K562 (cell line): Measurements from ENCODE around the gene MLANA. TPM values are rescaled to one million over a fixed set of nuclear protein-coding genes. Genes with fewer than 3 reads are reported as not detected.
A peak's percentile ranks its signal among the peaks of the same experiment; 100 is the strongest.

Experiments used
- ATAC-seq: fragments of 200-7000 bp; cut with Tn5 transposase; 3 replicates; pipeline ENCODE4 v1.9.1; 2020; ENCODE audit warnings: moderate library complexity
- BruUV-seq: library from RNA; stranded (reverse); fragments of 400-500 nt; replicated peaks from 2 replicates; lab custom pipeline; 2021; lab: Mats Ljungman, UMichigan
- CTCF ChIA-PET: fragments of 300-600 bp; formaldehyde crosslinking; extraction: SDS; loops from one replicate; lab custom pipeline; 2021; ENCODE audit warnings: low intra/inter-chr PET ratio; lab: Yijun Ruan, JAX
- POLR2A ChIA-PET: fragments of 300-600, 350-650 bp; sonication (Branson Sonifier 250); formaldehyde crosslinking; extraction: SDS; loops from one replicate; lab custom pipeline; 2021; ENCODE audit warnings: antibody characterized with exemption, inconsistent platforms; lab: Yijun Ruan, JAX
- DNase-seq, 4 experiments: peaks; one replicate each; pipeline versions ENCODE4 v3.0.0 to v3.0.0-alpha.2; 2011 to 2018; ENCODE audit warnings: low spot score in 3 of 4, mixed read lengths in 3 of 4; ENCODE audit errors: extremely low read depth in 1 of 4
- FAIRE-seq: peaks from 2 replicates; lab custom pipeline; 2011; peaks lifted over from hg19 to GRCh38; lab: Jason Lieb, UNC
- H2AFZ ChIP-seq: 2 replicates; pipeline ENCODE4 v1.6.0; 2011; ENCODE audit warnings: low read depth, low read length, control low read depth, inconsistent platforms
- H3K27ac ChIP-seq: fragments of 200-600 bp; 3 replicates; pipeline ENCODE4 v1.8.0; 2011; ENCODE audit warnings: low read depth, mild to moderate bottlenecking, control low read depth, inconsistent platforms, low read length, moderate library complexity, mixed read lengths; ENCODE audit errors: extremely low read depth
- H3K27me3 ChIP-seq, 2 experiments: fragments of 300-600 bp in 1 of 2; 2 replicates in 1 of 2; 3 replicates in 1 of 2; pipeline versions ENCODE4 v1.6.0 to v1.8.0; 2011; ENCODE audit warnings: inconsistent platforms in 2 of 2, low read length in 2 of 2, mild to moderate bottlenecking in 1 of 2, mixed read lengths in 1 of 2, moderate library complexity in 1 of 2; ENCODE audit not compliant: control insufficient read depth in 2 of 2, insufficient read depth in 2 of 2
- H3K36me3 ChIP-seq: fragments of 300-600 bp; 3 replicates; pipeline ENCODE4 v1.8.0; 2011; ENCODE audit warnings: mild to moderate bottlenecking, low read length, inconsistent platforms; ENCODE audit not compliant: control insufficient read depth, insufficient read depth
- H3K4me1 ChIP-seq, 2 experiments: fragments of 200-600 bp in 1 of 2; replicated peaks in 1 of 2; 2 replicates in 1 of 2; 3 replicates in 1 of 2; pipeline versions ENCODE4 v1.5.1 to v1.8.0; 2011; ENCODE audit warnings: inconsistent platforms in 2 of 2, low read length in 2 of 2, mild to moderate bottlenecking in 1 of 2, mixed read lengths in 1 of 2, moderate library complexity in 1 of 2; ENCODE audit not compliant: control insufficient read depth in 2 of 2, insufficient read depth in 2 of 2
- H3K4me2 ChIP-seq: 2 replicates; pipeline ENCODE4 v1.6.1; 2011; ENCODE audit warnings: low read length, control low read depth, inconsistent platforms, mixed read lengths; ENCODE audit not compliant: insufficient read depth
- H3K4me3 ChIP-seq: fragments of 200-600 bp; sonication (generic), shearing (Covaris generic); 2 replicates; pipeline ENCODE4 v1.5.1; 2016; ENCODE audit warnings: control low read depth, inconsistent platforms
- H3K79me2 ChIP-seq: fragments of 200-600 bp; 3 replicates; pipeline ENCODE4 v1.8.0; 2011; ENCODE audit warnings: low read length, inconsistent platforms; ENCODE audit not compliant: control insufficient read depth, insufficient read depth
- H3K9ac ChIP-seq, 2 experiments: 2 replicates each; pipeline versions ENCODE4 v1.6.0 to v1.6.1; 2011; ENCODE audit warnings: low read depth in 2 of 2, low read length in 2 of 2, control low read depth in 1 of 2, inconsistent platforms in 1 of 2, mild to moderate bottlenecking in 1 of 2, mixed read lengths in 1 of 2; ENCODE audit not compliant: insufficient read depth in 1 of 2
- H3K9me1 ChIP-seq: one replicate; pipeline ENCODE4 v1.6.0; 2011; ENCODE audit warnings: inconsistent platforms, mild to moderate bottlenecking, low read length, moderate library complexity; ENCODE audit not compliant: control insufficient read depth, insufficient read depth
- H3K9me3 ChIP-seq: replicated peaks from 2 replicates; pipeline ENCODE4 v1.5.1; 2011; ENCODE audit warnings: low read depth, low read length, inconsistent platforms; ENCODE audit not compliant: control insufficient read depth, insufficient read depth
- H4K20me1 ChIP-seq: replicated peaks from 2 replicates; pipeline ENCODE4 v1.6.1; 2011; ENCODE audit warnings: low read length, inconsistent platforms, mixed read lengths; ENCODE audit not compliant: control insufficient read depth, insufficient read depth
- BCOR ChIP-seq: fragments of 450-650 bp; IDR thresholded peaks from 2 replicates; pipeline ENCODE4 v1.6.1; 2016
- BRD9 ChIP-seq: fragments of 450-650 bp; IDR thresholded peaks from 2 replicates; pipeline ENCODE4 v1.6.1; 2018; ENCODE audit warnings: low read depth; ENCODE audit not compliant: partially characterized antibody
- PRPF4 ChIP-seq: fragments of 200-400 bp; formaldehyde crosslinking; IDR thresholded peaks from one replicate; pipeline ENCODE4 v1.6.1; 2017; ENCODE audit warnings: low read length, low read depth, mild to moderate bottlenecking; ENCODE audit not compliant: insufficient read depth, poor library complexity, severe bottlenecking
- ZNF41 ChIP-seq: fragments of 250-450 bp; sonication (Bioruptor Pico); conservative IDR thresholded peaks from 2 replicates; pipeline ENCODE4 v1.4.0; 2020; ENCODE audit warnings: mild to moderate bottlenecking
- ZNF695 ChIP-seq: fragments of 450-650 bp; formaldehyde crosslinking; IDR thresholded peaks from 2 replicates; pipeline ENCODE4 v1.4.0; 2020; ENCODE audit warnings: mild to moderate bottlenecking, moderate library complexity
- WGBS: fragments of 100-300 bp; shearing (Covaris generic); methylation state at CpG from one replicate; pipeline ENCODE4 v1.1.6; 2016; ENCODE audit warnings: low coverage, mixed read lengths; ENCODE audit not compliant: insufficient coverage; ENCODE audit errors: missing lambda C conversion rate; 5-methylcytosine and 5-hydroxymethylcytosine counted together
- in situ Hi-C: fragments of 300-500 bp; cut with MboI; formaldehyde crosslinking; loops from 4 replicates; pipeline ENCODE4 v1.15.0; 2018; ENCODE audit warnings: inconsistent platforms, mixed read lengths
- intact Hi-C: fragments of 100-400 bp; cut with micrococcal nuclease; formaldehyde crosslinking; loops from 2 replicates; pipeline ENCODE4 v1.14.2; 2022
- polyA plus RNA-seq, 8 experiments: library from polyadenylated mRNA; depleted of rRNA in 4 of 8; stranded (reverse) in 5 of 8; unstranded in 3 of 8; fragments of >200 nt; fragmentation: Nextera tagmentation in 2 of 8; fragmentation: Illumina TruSeq in 1 of 8; extraction: Ambion mirVana in 2 of 8; extraction: Trizol in 1 of 8; gene quantifications; 2 replicates each; pipeline versions ENCODE4 v1.2.1 to v1.2.3, GENCODE V29; 2011 to 2014; ENCODE audit warnings: inconsistent platforms in 1 of 8, missing spikeins in 1 of 8
- total RNA-seq, 7 experiments: library from RNA; depleted of rRNA in 6 of 7; stranded (reverse); fragments of >200 nt in 6 of 7; fragmentation: Illumina TruSeq in 2 of 7; extraction: Trizol in 2 of 7; gene quantifications; 2 replicates each; pipeline versions ENCODE4 v1.2.1 to v1.2.3, GENCODE V29; 2011 to 2021; ENCODE audit warnings: low replicate concordance in 1 of 7
- TF ChIP-seq, protein P1 (sequence below): sonication (generic); formaldehyde crosslinking; IDR thresholded peaks from 2 replicates; pipeline ENCODE4 v1.8.0; 2022; ENCODE audit warnings: mild to moderate bottlenecking, low read depth, missing genetic modification reagents

The MLANA gene
- total and polyA plus RNA-seq, 9 of the 15 experiments (the other 6 are each of a cell fraction or from before 2014, with no cell fraction given), result not detected

DNA sequence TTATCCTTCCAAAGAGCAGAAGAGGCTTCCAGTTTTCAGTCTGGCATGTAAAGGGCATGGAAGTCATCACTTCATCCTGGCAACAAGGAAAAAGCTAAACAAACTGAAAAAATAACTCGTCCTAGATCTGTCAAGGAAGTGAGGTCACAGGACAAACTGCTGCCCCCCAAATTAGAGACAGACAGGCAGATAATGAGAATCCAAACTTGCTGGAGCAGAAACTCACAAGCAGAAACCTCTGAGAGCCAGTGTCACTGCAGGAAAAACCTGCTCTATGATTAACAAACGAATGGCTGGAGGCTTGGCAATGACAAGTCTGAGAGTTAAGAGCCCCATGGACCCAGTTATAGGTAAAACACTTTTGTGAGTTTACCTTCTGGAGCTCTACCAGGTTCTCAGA is 18.9 kb upstream of the MLANA start:
- peaks cover 5 to 25% of the 10 kb centered on the region in 2 experiments; a peak in 4 of 5 replicates for H3K4me1 ChIP-seq
- no peaks in the 10 kb centered on the region for H3K27me3 ChIP-seq
- no peak for DNase-seq
- H3K36me3 ChIP-seq, result no peaks in the 10 kb centered on the region; the same call in 2 of the 3 replicates
- CTCF ChIA-PET, result no interaction called here
- no peaks in the 10 kb centered on the region for H4K20me1 ChIP-seq
- POLR2A ChIA-PET, result no interaction called here
- peaks cover 2% of the 10 kb centered on the region for H3K9me1 ChIP-seq
- no TSS peak for BruUV-seq
- in situ Hi-C loops (no loop called here), intact Hi-C loops (no loop called here)
- no peak overlapping the region for H3K9ac ChIP-seq
- H3K4me3 ChIP-seq, result no peak overlapping the region
- no peak overlapping the region for H3K27ac ChIP-seq
- no peak overlapping the region for H3K4me2 ChIP-seq
- TF ChIP-seq ZNF695 (CRISPR knock-in tag), result no peak
- TF ChIP-seq, protein P1, sequence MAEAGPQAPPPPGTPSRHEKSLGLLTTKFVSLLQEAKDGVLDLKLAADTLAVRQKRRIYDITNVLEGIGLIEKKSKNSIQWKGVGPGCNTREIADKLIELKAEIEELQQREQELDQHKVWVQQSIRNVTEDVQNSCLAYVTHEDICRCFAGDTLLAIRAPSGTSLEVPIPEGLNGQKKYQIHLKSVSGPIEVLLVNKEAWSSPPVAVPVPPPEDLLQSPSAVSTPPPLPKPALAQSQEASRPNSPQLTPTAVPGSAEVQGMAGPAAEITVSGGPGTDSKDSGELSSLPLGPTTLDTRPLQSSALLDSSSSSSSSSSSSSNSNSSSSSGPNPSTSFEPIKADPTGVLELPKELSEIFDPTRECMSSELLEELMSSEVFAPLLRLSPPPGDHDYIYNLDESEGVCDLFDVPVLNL (CRISPR knock-in tag), result no peak
- TF ChIP-seq BCOR, result no peak
- TF ChIP-seq ZNF41 (CRISPR knock-in tag), result no peak
- TF ChIP-seq BRD9, result no peak
- no peak for TF ChIP-seq PRPF4
- H3K9me3 ChIP-seq, result no peaks in the 10 kb centered on the region
- WGBS, result 17% methylated on average over 2 of the region's 2 CpGs
- no peaks in the 10 kb centered on the region for H3K79me2 ChIP-seq
- no peak for FAIRE-seq
- ATAC-seq, result no peak
- H2AFZ ChIP-seq, result peak overlapping the region; percentile 55; the same call in 1 of the 2 replicates
